ENCODE data around the gene OLA1.

- no peak for TF ChIP-seq POLR2A (IDR thresholded peaks at IDR 0.05)
- TF ChIP-seq EP300 (IDR thresholded peaks at IDR 0.05) = no peak
- no peak for TF ChIP-seq POLR2AphosphoS5 (IDR thresholded peaks at IDR 0.05)
Observed at GRCh38 chr2:174292908-174293307, 44.6 kb upstream of the OLA1 start.

Measured in sigmoid colon (tissue), 4 donors.